Osteoblast (primary cell): Measurements from ENCODE around the gene PTCHD1. TPM values are rescaled to one million over a fixed set of nuclear protein-coding genes. Genes with fewer than 3 reads are reported as not detected.

Experiments
- DNase-seq: peaks from one replicate; pipeline ENCODE4 v3.0.0; 2011; ENCODE audit warnings: low spot score, mixed read lengths; ENCODE audit not compliant: insufficient read length; ENCODE audit errors: missing footprints
- H2AFZ ChIP-seq: 2 replicates; pipeline ENCODE4 v1.6.0; 2011; ENCODE audit warnings: mild to moderate bottlenecking, low read length
- H3K27ac ChIP-seq: 2 replicates; pipeline ENCODE4 v1.5.1; 2011; ENCODE audit warnings: mild to moderate bottlenecking, low read depth, low read length, moderate library complexity
- H3K27me3 ChIP-seq: 2 replicates; pipeline ENCODE4 v1.6.0; 2012; ENCODE audit warnings: mild to moderate bottlenecking, control low read depth, inconsistent platforms, low read length, moderate library complexity; ENCODE audit not compliant: insufficient read depth
- H3K36me3 ChIP-seq: 2 replicates; pipeline ENCODE4 v1.5.1; 2011; ENCODE audit warnings: mild to moderate bottlenecking, low read length, control low read depth, moderate library complexity; ENCODE audit not compliant: insufficient read depth
- H3K4me1 ChIP-seq: 2 replicates; pipeline ENCODE4 v1.5.1; 2011; ENCODE audit warnings: mild to moderate bottlenecking, low read length, control low read depth, moderate library complexity; ENCODE audit not compliant: insufficient read depth
- H3K4me2 ChIP-seq: 2 replicates; pipeline ENCODE4 v1.6.0; 2011; ENCODE audit warnings: mild to moderate bottlenecking, low read length; ENCODE audit not compliant: insufficient read depth
- H3K4me3 ChIP-seq: fragments of 200-600 bp; sonication (generic); 3 replicates; pipeline ENCODE4 v1.5.1; 2012; ENCODE audit warnings: mild to moderate bottlenecking, low read length, inconsistent platforms; ENCODE audit not compliant: insufficient read depth
- H3K79me2 ChIP-seq: 2 replicates; pipeline ENCODE4 v1.6.0; 2012; ENCODE audit warnings: mild to moderate bottlenecking, low read length, control low read depth, inconsistent platforms; ENCODE audit not compliant: insufficient read depth
- H3K9me3 ChIP-seq: 2 replicates; pipeline ENCODE4 v1.5.1; 2011; ENCODE audit warnings: low read depth, low read length, control low read depth
- H4K20me1 ChIP-seq: 2 replicates; pipeline ENCODE4 v1.6.0; 2012; ENCODE audit warnings: mild to moderate bottlenecking, low read length, control low read depth; ENCODE audit not compliant: insufficient read depth
- total RNA-seq: library from RNA; depleted of rRNA; stranded (reverse); fragments of >200 nt; gene quantifications from 2 replicates; pipeline ENCODE4 v1.2.3, GENCODE V29; 2012
- TF ChIP-seq, protein P1 (sequence below): IDR thresholded peaks from 2 replicates; pipeline ENCODE4 v1.5.1; 2011; ENCODE audit warnings: mild to moderate bottlenecking, low read depth, low read length, moderate library complexity; ENCODE audit errors: extremely low read depth

Gene PTCHD1
- total RNA-seq, 1 donor: not detected

DNA sequence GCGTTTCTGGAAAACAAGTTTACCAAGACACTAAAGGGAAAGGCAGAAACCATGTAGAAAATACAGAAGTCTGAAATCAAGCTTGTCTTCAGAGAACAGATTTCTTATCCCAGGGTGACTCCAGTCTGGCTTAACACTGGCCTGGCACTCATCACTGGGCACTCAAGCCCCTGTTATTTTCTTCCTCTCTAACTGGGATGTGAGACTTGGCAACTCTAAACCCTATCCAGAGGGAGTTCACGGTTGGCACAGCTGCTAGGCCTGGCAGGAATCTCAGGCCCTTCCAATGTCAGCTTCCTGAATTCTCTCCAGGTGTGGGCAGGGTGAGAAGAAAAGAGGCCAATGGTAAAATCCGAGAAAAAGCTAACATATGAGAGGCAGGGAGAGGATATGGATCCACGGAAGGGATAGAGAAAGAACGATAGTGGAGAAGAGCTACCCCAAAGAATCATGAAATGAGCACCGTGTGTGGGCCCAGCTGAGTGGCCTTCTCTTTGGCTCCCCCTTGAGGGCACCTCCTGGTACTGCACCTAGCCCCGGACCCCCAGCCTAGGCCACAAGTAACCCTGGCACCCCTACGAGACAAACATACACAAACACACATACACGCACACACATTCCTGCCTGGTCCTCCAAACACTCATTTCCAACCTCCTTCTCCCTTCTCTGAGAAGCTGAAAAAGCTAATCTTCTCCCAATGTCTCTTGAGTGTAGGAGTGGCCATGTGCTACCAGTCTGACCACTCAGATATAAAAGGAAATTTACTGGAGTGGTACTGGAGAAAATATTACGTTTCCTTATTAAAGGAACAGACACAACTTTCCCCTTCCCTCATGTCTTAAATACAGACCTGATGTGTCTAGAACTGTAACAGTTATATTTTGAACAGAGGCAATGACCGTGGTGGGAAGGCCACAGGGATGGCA is 16.6 kb upstream of the PTCHD1 start:
- no peaks in the 10 kb centered on the region for H3K36me3 ChIP-seq
- TF ChIP-seq, protein P1, sequence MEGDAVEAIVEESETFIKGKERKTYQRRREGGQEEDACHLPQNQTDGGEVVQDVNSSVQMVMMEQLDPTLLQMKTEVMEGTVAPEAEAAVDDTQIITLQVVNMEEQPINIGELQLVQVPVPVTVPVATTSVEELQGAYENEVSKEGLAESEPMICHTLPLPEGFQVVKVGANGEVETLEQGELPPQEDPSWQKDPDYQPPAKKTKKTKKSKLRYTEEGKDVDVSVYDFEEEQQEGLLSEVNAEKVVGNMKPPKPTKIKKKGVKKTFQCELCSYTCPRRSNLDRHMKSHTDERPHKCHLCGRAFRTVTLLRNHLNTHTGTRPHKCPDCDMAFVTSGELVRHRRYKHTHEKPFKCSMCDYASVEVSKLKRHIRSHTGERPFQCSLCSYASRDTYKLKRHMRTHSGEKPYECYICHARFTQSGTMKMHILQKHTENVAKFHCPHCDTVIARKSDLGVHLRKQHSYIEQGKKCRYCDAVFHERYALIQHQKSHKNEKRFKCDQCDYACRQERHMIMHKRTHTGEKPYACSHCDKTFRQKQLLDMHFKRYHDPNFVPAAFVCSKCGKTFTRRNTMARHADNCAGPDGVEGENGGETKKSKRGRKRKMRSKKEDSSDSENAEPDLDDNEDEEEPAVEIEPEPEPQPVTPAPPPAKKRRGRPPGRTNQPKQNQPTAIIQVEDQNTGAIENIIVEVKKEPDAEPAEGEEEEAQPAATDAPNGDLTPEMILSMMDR: peak; percentile 76
- no peaks in the 10 kb centered on the region for H3K79me2 ChIP-seq
- H3K4me3 ChIP-seq: no peak overlapping the region
- H3K4me1 ChIP-seq: no peaks in the 10 kb centered on the region
- no peaks in the 10 kb centered on the region for H3K9me3 ChIP-seq
- no peak overlapping the region for H3K27ac ChIP-seq
- no peak overlapping the region for H2AFZ ChIP-seq
- no peak for DNase-seq
- H4K20me1 ChIP-seq: no peaks in the 10 kb centered on the region
- H3K4me2 ChIP-seq: no peak overlapping the region
- H3K27me3 ChIP-seq: no peaks in the 10 kb centered on the region

DNA sequence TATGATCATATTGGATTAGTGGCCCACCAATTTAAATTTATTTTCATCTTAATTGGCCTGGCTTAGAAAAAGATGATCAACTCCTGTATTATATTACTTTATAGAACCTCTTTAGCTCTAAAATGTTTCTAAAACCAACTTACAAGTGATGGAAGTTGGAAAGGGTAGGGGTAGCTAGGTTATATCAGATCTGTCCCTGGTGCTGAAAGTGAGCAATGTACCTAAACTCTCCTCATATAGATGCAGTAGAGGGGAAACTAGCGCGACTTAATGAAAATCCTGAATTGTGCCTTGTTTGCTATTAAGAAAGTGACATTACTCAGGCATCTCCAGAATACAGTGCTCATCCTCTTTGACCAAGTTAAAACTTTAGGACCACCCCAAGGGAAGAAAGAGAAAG is 7.5 kb upstream of the PTCHD1 start:
- Histone ChIP-seq H3K27me3 (peaks cover 9% of the 10 kb centered on the region), H3K79me2 (no peaks in the 10 kb centered on the region), H3K4me1 (no peaks in the 10 kb centered on the region), H3K27ac (no peak overlapping the region), H3K9me3 (no peaks in the 10 kb centered on the region), H3K4me2 (no peak overlapping the region), H3K36me3 (no peaks in the 10 kb centered on the region), H4K20me1 (no peaks in the 10 kb centered on the region), H3K4me3 (no peak overlapping the region), H2AFZ (no peak overlapping the region)
- no peak for DNase-seq
- TF ChIP-seq, protein P1: no peak

DNA sequence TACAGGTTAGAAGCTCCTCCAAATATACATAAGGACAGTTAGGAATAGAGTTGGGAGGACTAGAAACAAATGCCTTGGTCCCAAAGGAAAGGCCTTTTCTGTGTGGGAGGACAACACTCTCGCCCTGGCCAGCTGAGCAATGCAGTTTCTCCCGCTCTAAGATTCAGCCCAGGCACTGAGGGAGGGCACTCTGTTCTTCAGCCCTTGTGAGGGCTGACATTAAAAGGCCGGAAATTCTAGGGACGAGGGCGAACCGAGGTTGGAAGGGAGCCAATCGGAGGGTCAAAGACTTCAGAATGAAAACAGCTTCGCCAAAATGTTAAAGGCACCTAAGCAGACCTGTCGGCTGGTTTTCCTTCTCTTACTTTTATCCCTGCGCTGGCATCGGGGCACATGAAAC is 2.9 kb upstream of the PTCHD1 start:
- H3K27ac ChIP-seq: no peak overlapping the region
- H3K4me2 ChIP-seq: no peak overlapping the region
- H3K79me2 ChIP-seq: no peaks in the 10 kb centered on the region
- H4K20me1 ChIP-seq: no peaks in the 10 kb centered on the region
- H3K36me3 ChIP-seq: no peaks in the 10 kb centered on the region
- no peaks in the 10 kb centered on the region for H3K4me1 ChIP-seq
- peaks cover 45% of the 10 kb centered on the region for H3K27me3 ChIP-seq
- no peak overlapping the region for H2AFZ ChIP-seq
- TF ChIP-seq, protein P1: no peak
- DNase-seq: peak; percentile 83
- no peaks in the 10 kb centered on the region for H3K9me3 ChIP-seq
- no peak overlapping the region for H3K4me3 ChIP-seq

DNA sequence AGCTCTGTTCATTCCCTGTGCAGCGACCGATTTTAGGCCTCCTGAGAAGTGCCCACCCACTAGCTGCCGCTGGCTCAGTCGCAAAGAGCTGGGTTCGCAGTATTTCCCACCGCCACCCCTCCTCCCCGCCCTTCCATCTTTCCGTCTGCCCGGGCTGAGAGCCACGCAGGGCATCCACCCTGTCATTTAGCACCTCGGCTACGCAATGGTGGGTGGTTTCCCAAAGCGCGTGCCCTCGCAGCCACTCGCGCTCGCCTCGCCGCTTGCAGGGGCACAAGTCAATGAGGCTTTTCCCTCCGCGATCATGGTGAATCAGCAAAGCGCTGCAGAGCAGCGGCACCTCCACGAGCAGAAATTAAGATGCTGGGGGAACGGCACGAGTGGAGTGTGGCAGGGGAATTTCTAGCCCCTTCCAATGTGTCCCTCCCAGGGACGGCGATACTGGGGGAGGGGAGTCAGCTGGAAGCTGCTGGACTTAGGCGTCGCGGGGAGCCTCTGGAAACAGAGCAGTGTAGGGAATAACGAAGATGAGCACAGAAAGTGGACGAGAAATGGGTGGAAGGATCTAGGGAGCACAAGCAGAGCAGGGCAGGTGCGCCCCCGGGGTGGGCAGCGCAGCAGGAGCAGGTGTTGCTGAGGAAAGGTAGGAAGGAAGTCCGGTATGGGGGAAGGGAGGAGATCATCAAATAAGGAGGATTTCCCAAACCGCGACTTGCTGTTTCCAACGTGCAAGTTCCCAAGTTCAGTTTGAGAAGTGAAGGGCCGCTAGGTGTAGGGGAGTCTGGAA is 2.4 kb upstream of the PTCHD1 start:
- peak; percentile 61 for DNase-seq
- Histone ChIP-seq H3K4me2 (no peak overlapping the region), H3K27me3 (peaks cover 49% of the 10 kb centered on the region), H3K27ac (no peak overlapping the region), H3K4me1 (no peaks in the 10 kb centered on the region), H3K79me2 (no peaks in the 10 kb centered on the region), H4K20me1 (no peaks in the 10 kb centered on the region), H3K36me3 (no peaks in the 10 kb centered on the region), H2AFZ (no peak overlapping the region), H3K4me3 (no peak overlapping the region), H3K9me3 (no peaks in the 10 kb centered on the region)
- TF ChIP-seq, protein P1: no peak
